Esophagus squamous epithelium (tissue), 5 donors: ENCODE results near the gene THUMPD3. TPM values are rescaled to one million over a fixed set of nuclear protein-coding genes. Genes with fewer than 3 reads are reported as not detected.

Source experiments
- DNase-seq: peaks from one replicate; lab custom pipeline; 2025; lab: John Stamatoyannopoulos, UW
- H3K27ac ChIP-seq, 4 donors: fragments of 200-600 bp; sonication (generic); one replicate each; pipeline ENCODE4 v1.5.1; 2016 to 2019; ENCODE audit warnings: mild to moderate bottlenecking in 1 of 4
- H3K27me3 ChIP-seq, 4 donors: fragments of 200-600 bp; sonication (generic); 1 replicate in 3 of 4; 2 replicates in 1 of 4; pipeline versions ENCODE4 v1.5.1 to v1.6.0; 2017 to 2021; ENCODE audit warnings: antibody characterized with exemption in 1 of 4
- H3K36me3 ChIP-seq, 3 donors: fragments of 200-600 bp; sonication (generic); one replicate each; pipeline ENCODE4 v1.5.1; 2016 to 2019
- H3K4me1 ChIP-seq, 3 donors: fragments of 200-600 bp; sonication (generic); one replicate each; pipeline ENCODE4 v1.5.1; 2017 to 2019
- H3K4me3 ChIP-seq, 4 donors: fragments of 200-600 bp; sonication (generic); 1 replicate in 3 of 4; 2 replicates in 1 of 4; pipeline ENCODE4 v1.5.1; 2016 to 2019; ENCODE audit warnings: mild to moderate bottlenecking in 2 of 4, moderate library complexity in 1 of 4
- H3K9me3 ChIP-seq, 3 donors: fragments of 200-600 bp; sonication (generic); one replicate each; pipeline ENCODE4 v1.5.1; 2016 to 2019
- CTCF ChIP-seq, 6 experiments: fragments of 450-650 bp in 4 of 6; fragments of 200-600 bp in 2 of 6; sonication (generic) in 2 of 6; IDR thresholded peaks; one replicate each; pipeline ENCODE4 v1.5.1; 2016 to 2019; ENCODE audit warnings: antibody characterized with exemption in 6 of 6, mild to moderate bottlenecking in 4 of 6, moderate library complexity in 4 of 6
- POLR2A ChIP-seq, 4 donors: fragments of 450-650 bp; IDR thresholded peaks; one replicate each; pipeline ENCODE4 v1.6.1; 2017; ENCODE audit warnings: antibody characterized with exemption in 4 of 4, mild to moderate bottlenecking in 4 of 4, moderate library complexity in 3 of 4
- WGBS, 2 donors: methylation state at CpG; one replicate each; pipeline ENCODE4 v1.1.5; 2018; 5-methylcytosine and 5-hydroxymethylcytosine counted together
- intact Hi-C: fragments of 100-400 bp; cut with DNase I; formaldehyde crosslinking; loops from one replicate; pipeline ENCODE4 v1.15.0; 2022
- total RNA-seq, 4 donors: library from RNA; depleted of rRNA; stranded (reverse); fragments of >200 nt; gene quantifications; one replicate each; pipeline ENCODE4 v1.1.0, GENCODE V29; 2016
- donor health status: DM: yes; HTN: yes; CAD: no.

Gene THUMPD3
- total RNA-seq, 4 donors from 2014 or later: 18.9 to 32.8 (median 31.1) TPM

GRCh38 chr3:9408546-9408945 is 45.7 kb downstream of the THUMPD3 start:
- peaks cover 7 to 99% (median 54%) of the 10 kb centered on the region in 3 donors for H3K4me1 ChIP-seq

GRCh38 chr3:9409981-9410854 is 47.4 kb downstream of the THUMPD3 start:
- Histone ChIP-seq H3K4me3 (no peak overlapping the region), H3K27ac (peak overlapping the region in 1 of 4 donors; percentile 6), H3K27me3 (no peaks in the 10 kb centered on the region), H3K9me3 (no peaks in the 10 kb centered on the region), H3K36me3 (no peaks in the 10 kb centered on the region), H3K4me1 (peaks cover 0 to 98% (median 42%) of the 10 kb centered on the region in 3 donors)
- DNase-seq: no peak
- WGBS, 2 donors: 77 to 79% methylated on average over 6 of the region's 6 CpGs
- TF ChIP-seq POLR2A (IDR thresholded peaks at IDR 0.05) (no peak), CTCF (IDR thresholded peaks at IDR 0.05) (no peak)
- intact Hi-C loops: no loop called here

More at GRCh38 chr3:9408546-9408945, 45.7 kb downstream of the THUMPD3 start:
- Histone ChIP-seq H3K36me3 (no peaks in the 10 kb centered on the region), H3K27me3 (no peaks in the 10 kb centered on the region), H3K27ac (no peak overlapping the region), H3K9me3 (no peaks in the 10 kb centered on the region), H3K4me3 (no peak overlapping the region)
- TF ChIP-seq POLR2A (IDR thresholded peaks at IDR 0.05) (no peak), CTCF (IDR thresholded peaks at IDR 0.05) (no peak)
- WGBS, 2 donors: 89 to 90% methylated on average over 1 of the region's 1 CpG
- no peak for DNase-seq
- intact Hi-C loops: no loop called here

GRCh38 chr3:9411302-9411701 is 48.4 kb downstream of the THUMPD3 start:
- Histone ChIP-seq H3K27me3 (no peaks in the 10 kb centered on the region), H3K27ac (no peak overlapping the region), H3K9me3 (no peaks in the 10 kb centered on the region), H3K4me1 (peaks cover 3 to 98% (median 36%) of the 10 kb centered on the region in 3 donors), H3K4me3 (no peak overlapping the region), H3K36me3 (peaks cover 0 to 9% (median 0%) of the 10 kb centered on the region in 3 donors)
- intact Hi-C loops: no loop called here
- TF ChIP-seq POLR2A (IDR thresholded peaks at IDR 0.05) (no peak), CTCF (IDR thresholded peaks at IDR 0.05) (no peak)
- DNase-seq: no peak
- WGBS, 2 donors: 73 to 82% methylated on average over 1 of the region's 1 CpG

- intact Hi-C loops: no loop called here
- TF ChIP-seq POLR2A (IDR thresholded peaks at IDR 0.05) (no peak), CTCF (IDR thresholded peaks at IDR 0.05) (no peak)
- Histone ChIP-seq H3K27ac (peak overlapping the region in 1 of 4 donors; percentile 9), H3K27me3 (no peaks in the 10 kb centered on the region), H3K9me3 (no peaks in the 10 kb centered on the region), H3K36me3 (peaks cover 0 to 9% (median 0%) of the 10 kb centered on the region in 3 donors), H3K4me3 (no peak overlapping the region), H3K4me1 (peaks cover 3 to 98% (median 30%) of the 10 kb centered on the region in 3 donors)
- DNase-seq: no peak
- 71 to 92% methylated on average over 1 of the region's 1 CpG for WGBS, 2 donors
Observed at GRCh38 chr3:9412293-9412692, 49.4 kb downstream of the THUMPD3 start.

- no peak overlapping the region for H3K27ac ChIP-seq
- H3K27me3 ChIP-seq: no peaks in the 10 kb centered on the region
- no peaks in the 10 kb centered on the region for H3K9me3 ChIP-seq
- peaks cover 3 to 91% (median 17%) of the 10 kb centered on the region in 3 donors for H3K4me1 ChIP-seq
- intact Hi-C loops: no loop called here
- DNase-seq: no peak
- H3K4me3 ChIP-seq: no peak overlapping the region
- peaks cover 0 to 9% (median 0%) of the 10 kb centered on the region in 3 donors for H3K36me3 ChIP-seq
- TF ChIP-seq CTCF (IDR thresholded peaks at IDR 0.05): no peak
- no peak for TF ChIP-seq POLR2A (IDR thresholded peaks at IDR 0.05)
Observed at GRCh38 chr3:9414826-9415225, 52.0 kb downstream of the THUMPD3 start.
